ENCODE results near the gene GJB3. TPM values are rescaled to one million over a fixed set of nuclear protein-coding genes. Genes with fewer than 3 reads are reported as not detected.

Gene GJB3
- total RNA-seq, 1 experiment from 2014 or later: 0.52 TPM

DNA sequence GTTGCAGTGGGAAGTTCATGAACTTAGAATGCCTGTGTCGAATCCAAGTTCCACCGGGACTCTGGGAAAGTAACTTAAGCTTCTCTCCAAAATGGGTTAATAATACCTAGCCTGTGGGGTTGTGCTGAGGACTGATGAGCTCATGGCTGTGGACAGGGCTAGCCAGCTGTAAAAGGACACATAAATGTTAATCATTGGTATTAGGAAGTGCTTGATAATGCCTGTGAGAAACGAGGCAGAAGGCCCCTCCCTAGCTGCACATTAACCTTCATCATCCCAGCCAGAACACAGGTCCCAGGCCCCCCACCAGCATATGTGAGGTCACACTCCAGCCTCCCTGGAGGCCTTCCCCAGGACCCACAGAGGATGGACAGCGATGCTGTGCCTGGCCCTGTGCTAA lies 22.3 kb upstream of the GJB3 start:
- peaks cover 9% of the 10 kb centered on the region for H3K4me1 Mint-ChIP-seq (ENCODE audit: low read depth, unreplicated experiment)
- no peaks in the 10 kb centered on the region for H3K36me3 Mint-ChIP-seq (ENCODE audit: insufficient read depth, unreplicated experiment)
- no peak for DNase-seq
- no peak overlapping the region for H3K4me3 ChIP-seq (ENCODE audit: low read depth, low read length)
- H3K9me3 ChIP-seq: no peaks in the 10 kb centered on the region
- no peaks in the 10 kb centered on the region for H3K27me3 Mint-ChIP-seq (ENCODE audit: insufficient read depth, unreplicated experiment)
- H3K4me3 Mint-ChIP-seq (ENCODE audit: unreplicated experiment): no peak overlapping the region
- H3K27me3 ChIP-seq (replicated peaks; ENCODE audit: control insufficient read depth, insufficient read depth, low read length): no peaks in the 10 kb centered on the region
- H3K36me3 ChIP-seq (ENCODE audit: control insufficient read depth, insufficient read depth, low read length): no peaks in the 10 kb centered on the region
- TF ChIP-seq, protein P1, sequence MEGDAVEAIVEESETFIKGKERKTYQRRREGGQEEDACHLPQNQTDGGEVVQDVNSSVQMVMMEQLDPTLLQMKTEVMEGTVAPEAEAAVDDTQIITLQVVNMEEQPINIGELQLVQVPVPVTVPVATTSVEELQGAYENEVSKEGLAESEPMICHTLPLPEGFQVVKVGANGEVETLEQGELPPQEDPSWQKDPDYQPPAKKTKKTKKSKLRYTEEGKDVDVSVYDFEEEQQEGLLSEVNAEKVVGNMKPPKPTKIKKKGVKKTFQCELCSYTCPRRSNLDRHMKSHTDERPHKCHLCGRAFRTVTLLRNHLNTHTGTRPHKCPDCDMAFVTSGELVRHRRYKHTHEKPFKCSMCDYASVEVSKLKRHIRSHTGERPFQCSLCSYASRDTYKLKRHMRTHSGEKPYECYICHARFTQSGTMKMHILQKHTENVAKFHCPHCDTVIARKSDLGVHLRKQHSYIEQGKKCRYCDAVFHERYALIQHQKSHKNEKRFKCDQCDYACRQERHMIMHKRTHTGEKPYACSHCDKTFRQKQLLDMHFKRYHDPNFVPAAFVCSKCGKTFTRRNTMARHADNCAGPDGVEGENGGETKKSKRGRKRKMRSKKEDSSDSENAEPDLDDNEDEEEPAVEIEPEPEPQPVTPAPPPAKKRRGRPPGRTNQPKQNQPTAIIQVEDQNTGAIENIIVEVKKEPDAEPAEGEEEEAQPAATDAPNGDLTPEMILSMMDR (IDR thresholded peaks at IDR 0.05; ENCODE audit: insufficient read depth in 1 of 2, low read depth in 1 of 2, low read length in 1 of 2, severe bottlenecking in 1 of 2, unreplicated experiment in 1 of 2): no peak
- intact Hi-C loops (cut with micrococcal nuclease; ENCODE audit: unreplicated experiment): no loop called here
- peaks cover 3% of the 10 kb centered on the region; the same call in 1 of the 2 replicates for H3K4me1 ChIP-seq
- ChIA-PET POLR2A (no interaction called here), CTCF (no interaction called here)
- no TSS peak for BruUV-seq (replicated peaks)
- no peak overlapping the region for H3K27ac Mint-ChIP-seq (ENCODE audit: unreplicated experiment)
- H3K9me3 Mint-ChIP-seq (ENCODE audit: unreplicated experiment): no peaks in the 10 kb centered on the region

DNA sequence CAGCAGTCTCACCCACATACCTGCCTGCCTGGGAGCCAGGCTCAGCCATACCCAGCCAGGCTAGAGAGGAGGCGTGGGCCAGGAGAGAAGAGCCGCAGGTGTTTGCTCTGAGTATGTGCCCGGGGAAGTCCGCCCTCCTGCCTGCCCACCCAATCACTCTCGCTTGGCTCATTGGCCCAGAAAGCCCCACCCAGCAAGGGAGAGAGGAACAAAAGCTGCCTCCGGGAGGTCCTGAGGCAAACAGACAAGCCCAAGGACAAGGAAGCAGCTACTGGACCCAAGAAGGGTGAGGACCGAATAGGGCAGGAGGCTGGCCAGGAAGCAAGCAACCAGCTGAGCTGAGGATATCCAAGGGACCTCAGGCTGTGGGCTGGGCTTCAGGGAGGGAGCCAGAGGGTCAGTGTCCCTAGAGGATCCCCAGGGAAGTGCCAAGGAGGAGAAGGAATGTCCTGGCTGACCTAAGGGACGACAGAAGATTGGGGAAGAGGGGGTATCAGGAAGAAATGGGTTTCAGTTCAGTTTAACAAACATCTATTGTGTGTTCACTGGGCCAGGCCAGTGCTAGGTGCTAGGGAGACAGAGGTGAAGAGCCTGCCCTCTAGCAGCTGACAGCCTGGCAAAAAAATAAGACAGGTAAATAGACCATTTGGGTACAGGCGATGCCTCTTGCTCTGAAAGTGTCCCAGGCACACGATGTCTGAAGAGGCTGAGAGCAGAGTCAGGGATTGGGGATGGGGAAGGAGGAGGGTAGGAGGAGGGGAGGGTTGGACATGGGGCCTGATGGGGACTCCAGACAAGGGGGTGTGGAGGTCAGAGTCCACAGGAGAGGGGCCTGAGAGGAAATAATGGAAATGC lies 21.3 kb upstream of the GJB3 start, which contains the start of gene GJB4:
Gene GJB4, plus strand, starts transcription at position 238 of the 855 bp plus-strand sequence. CDS start 1,515 bp downstream, outside the sequence.
- H3K36me3 ChIP-seq (ENCODE audit: control insufficient read depth, insufficient read depth, low read length): no peaks in the 10 kb centered on the region
- intact Hi-C loops (cut with micrococcal nuclease; ENCODE audit: unreplicated experiment): no loop called here
- no peak for DNase-seq
- no peak within 1 kb of the TSS for H3K4me3 ChIP-seq (ENCODE audit: low read depth, low read length)
- Mint-ChIP-seq H3K4me1 (ENCODE audit: low read depth, unreplicated experiment) (peaks cover 10% of the 10 kb centered on the region), H3K27me3 (ENCODE audit: insufficient read depth, unreplicated experiment) (no peaks in the 10 kb centered on the region), H3K36me3 (ENCODE audit: insufficient read depth, unreplicated experiment) (no peaks in the 10 kb centered on the region), H3K27ac (ENCODE audit: unreplicated experiment) (no peak within 1 kb of the TSS), H3K9me3 (ENCODE audit: unreplicated experiment) (no peaks in the 10 kb centered on the region), H3K4me3 (ENCODE audit: unreplicated experiment) (no peak within 1 kb of the TSS)
- BruUV-seq (replicated peaks): no TSS peak
- H3K4me1 ChIP-seq: peaks cover 3% of the 10 kb centered on the region; the same call in 1 of the 2 replicates
- no peaks in the 10 kb centered on the region for H3K27me3 ChIP-seq (replicated peaks; ENCODE audit: control insufficient read depth, insufficient read depth, low read length)
- TF ChIP-seq, protein P1 (IDR thresholded peaks at IDR 0.05; ENCODE audit: insufficient read depth in 1 of 2, low read depth in 1 of 2, low read length in 1 of 2, severe bottlenecking in 1 of 2, unreplicated experiment in 1 of 2): no peak
- no peaks in the 10 kb centered on the region for H3K9me3 ChIP-seq
- ChIA-PET CTCF (no interaction called here), POLR2A (no interaction called here)

GRCh38 chr1:34761176-34761761 lies 19.7 kb upstream of the GJB3 start:
- no peak overlapping the region for H3K4me3 Mint-ChIP-seq (ENCODE audit: unreplicated experiment)
- POLR2A ChIA-PET: no interaction called here

More at GRCh38 chr1:34761176-34761761, 19.7 kb upstream of the GJB3 start:
- Mint-ChIP-seq H3K9me3 (ENCODE audit: unreplicated experiment) (no peaks in the 10 kb centered on the region), H3K27ac (ENCODE audit: unreplicated experiment) (no peak overlapping the region), H3K27me3 (ENCODE audit: insufficient read depth, unreplicated experiment) (no peaks in the 10 kb centered on the region), H3K4me1 (ENCODE audit: low read depth, unreplicated experiment) (peaks cover 10% of the 10 kb centered on the region), H3K36me3 (ENCODE audit: insufficient read depth, unreplicated experiment) (no peaks in the 10 kb centered on the region)
- no TSS peak for BruUV-seq (replicated peaks)
- TF ChIP-seq, protein P1 (IDR thresholded peaks at IDR 0.05; ENCODE audit: insufficient read depth in 1 of 2, low read depth in 1 of 2, low read length in 1 of 2, severe bottlenecking in 1 of 2, unreplicated experiment in 1 of 2): no peak
- H3K27me3 ChIP-seq (replicated peaks; ENCODE audit: control insufficient read depth, insufficient read depth, low read length): no peaks in the 10 kb centered on the region
- no peak overlapping the region for H3K4me3 ChIP-seq (ENCODE audit: low read depth, low read length)
- H3K4me1 ChIP-seq: peaks cover 3% of the 10 kb centered on the region; the same call in 1 of the 2 replicates
- CTCF ChIA-PET: no interaction called here
- H3K9me3 ChIP-seq: no peaks in the 10 kb centered on the region
- no peaks in the 10 kb centered on the region for H3K36me3 ChIP-seq (ENCODE audit: control insufficient read depth, insufficient read depth, low read length)
- DNase-seq: no peak
- intact Hi-C loops (cut with micrococcal nuclease; ENCODE audit: unreplicated experiment): no loop called here
